ENCODE results near the gene DHRS11. TPM values are rescaled to one million over a fixed set of nuclear protein-coding genes. Genes with fewer than 3 reads are reported as not detected.

The DHRS11 gene
- total RNA-seq, 1 experiment from 2014 or later, result 12.1 TPM

DNA sequence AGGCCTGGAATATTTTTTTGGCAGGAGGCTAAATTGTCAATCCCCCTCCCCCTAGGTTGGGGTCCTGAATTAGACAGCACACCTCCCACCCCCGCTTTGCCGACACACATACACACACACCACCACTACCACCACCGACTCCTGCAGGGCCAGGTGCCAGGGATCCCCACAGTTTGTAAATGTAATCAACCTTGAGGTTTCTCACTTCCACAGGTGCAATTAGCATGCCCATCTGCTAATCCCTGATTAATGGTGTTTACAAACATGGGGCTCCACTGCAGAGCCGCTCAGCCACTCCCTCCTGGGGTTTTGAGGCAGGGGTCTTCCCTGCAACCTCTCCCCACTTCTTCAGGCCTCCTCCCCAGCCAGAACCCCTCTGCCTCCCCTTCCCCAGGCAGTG lies 21.5 kb downstream of the DHRS11 start:
- no peak for DNase-seq (ENCODE audit: low read depth)

DNA sequence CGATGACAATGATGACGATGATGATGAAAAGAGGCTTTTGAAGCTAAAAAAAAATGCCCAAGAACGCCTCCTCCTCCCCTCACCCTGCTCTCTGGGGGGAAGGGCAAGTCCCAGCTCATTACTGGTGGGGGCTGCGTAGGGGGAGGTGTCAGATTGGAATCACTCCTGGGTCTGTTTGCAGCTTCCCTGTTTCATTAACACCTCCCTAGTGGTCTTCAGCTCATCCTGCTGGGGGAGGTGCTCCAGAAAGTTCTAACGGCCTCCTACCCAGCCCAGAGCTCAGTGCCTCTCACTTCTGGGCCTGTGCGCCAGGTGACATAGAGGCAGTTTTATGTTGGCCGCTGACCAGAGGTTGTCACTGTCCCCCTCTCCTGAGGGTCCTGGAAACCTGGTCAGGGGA lies 22.4 kb downstream of the DHRS11 start:
- DNase-seq (ENCODE audit: low read depth), result no peak

DNA sequence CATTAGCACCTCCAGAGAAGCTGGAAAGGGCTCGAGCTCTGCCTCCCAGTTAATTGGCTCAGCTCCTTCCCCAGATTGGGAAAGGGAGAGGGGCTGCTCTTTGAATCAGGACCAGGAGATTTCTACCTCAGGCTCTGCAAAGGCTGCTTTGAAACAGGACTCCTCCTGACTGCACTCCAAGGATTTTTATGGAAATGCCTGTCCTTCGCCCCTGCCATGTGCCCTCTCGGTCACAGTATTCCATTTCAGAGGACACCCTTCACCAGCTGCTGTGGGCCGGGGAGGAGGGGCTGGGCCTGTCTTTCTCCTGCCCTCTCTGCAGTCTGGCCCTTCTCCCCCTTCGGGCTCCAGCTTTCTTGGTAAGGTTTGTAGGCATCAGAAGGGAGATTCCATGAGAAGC lies 23.3 kb downstream of the DHRS11 start:
- no peak for DNase-seq (ENCODE audit: low read depth)

DNA sequence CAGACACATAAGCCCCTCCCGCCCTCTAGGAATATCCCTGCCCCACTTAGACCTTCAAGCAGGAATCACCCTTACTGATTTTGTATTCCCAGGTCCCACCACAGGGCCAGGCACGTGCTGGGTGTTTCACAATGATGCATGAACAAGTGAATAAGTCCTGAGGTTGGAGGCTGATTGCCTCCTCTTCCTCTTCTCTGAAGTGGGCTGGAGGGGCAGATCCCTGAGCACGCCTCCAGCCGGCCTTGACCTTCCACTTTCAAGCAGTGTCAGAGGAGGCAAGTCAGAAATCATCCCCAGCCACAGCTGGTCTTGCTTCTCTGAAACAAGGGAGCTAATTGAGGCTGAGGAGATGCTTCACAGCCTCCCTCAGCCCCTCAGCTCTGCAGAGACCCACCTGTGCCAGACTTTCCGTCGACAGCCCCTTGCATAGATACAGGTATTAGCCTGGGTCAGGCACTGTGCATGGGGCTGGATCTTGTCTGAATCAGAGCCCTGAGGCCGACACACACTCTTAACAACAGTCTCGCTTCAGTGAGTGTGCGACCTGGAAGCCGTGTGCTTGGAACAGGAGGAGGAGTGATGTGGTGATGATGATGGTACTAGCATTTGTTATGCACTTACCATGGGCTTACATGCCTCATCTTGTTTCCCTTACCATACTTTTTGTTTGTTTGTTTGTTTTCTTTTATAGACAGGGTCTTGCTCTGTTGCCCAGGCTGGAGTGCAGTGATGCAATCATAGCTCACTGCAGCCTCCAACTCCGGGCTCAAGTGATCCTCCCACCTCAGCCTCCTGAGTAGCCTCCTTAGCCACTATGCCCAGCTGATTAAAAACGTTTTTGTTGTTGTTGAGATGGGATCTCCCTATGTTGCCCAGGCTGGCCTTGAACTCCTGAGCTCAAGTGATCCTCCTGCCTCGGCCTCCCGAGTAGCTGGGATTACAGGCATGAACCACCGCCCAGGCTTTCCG lies 24.7 kb downstream of the DHRS11 start:
- DNase-seq (ENCODE audit: low read depth), result no peak

DNA sequence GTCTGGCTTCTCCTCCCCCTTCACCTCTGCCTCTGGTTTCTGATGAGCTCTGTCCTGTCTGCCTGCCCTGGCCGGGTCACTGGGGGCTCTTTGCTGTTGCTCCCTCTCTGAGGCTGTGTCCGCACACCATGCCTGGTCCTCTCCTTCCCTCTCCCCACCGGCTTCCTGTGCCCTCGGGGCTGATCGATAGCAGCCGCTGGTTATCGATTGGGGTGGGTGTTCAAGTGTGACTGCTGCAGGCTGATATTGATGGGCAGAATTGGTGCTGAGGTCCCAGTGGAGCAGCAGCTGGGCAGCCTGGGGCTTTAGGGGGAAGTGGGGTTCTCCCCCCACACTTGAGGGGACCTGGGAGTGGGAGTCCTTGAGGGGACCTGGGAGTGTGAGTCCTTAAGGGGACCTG lies 26.1 kb downstream of the DHRS11 start:
- no peak for DNase-seq (ENCODE audit: low read depth)

DNA sequence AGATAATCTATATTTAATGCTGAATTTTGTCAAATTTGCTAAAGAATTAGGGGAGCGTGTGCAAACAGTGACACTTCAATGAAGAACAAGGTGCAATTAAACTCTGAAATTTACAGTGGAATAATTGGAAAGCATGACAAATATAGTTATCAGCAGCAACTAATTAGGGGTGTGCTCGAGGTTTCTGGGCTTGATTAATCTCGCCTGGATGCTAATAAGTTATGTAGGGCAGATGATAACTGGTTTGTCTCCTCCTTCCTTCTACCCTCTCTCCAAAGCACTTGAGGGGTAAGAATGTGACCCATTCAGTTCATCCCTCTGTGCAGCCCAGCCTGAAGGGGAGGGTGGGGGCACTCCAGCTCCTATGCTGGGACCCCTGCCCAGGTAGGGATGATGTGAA lies 31.6 kb downstream of the DHRS11 start:
- no peak for DNase-seq (ENCODE audit: low read depth)

DNA sequence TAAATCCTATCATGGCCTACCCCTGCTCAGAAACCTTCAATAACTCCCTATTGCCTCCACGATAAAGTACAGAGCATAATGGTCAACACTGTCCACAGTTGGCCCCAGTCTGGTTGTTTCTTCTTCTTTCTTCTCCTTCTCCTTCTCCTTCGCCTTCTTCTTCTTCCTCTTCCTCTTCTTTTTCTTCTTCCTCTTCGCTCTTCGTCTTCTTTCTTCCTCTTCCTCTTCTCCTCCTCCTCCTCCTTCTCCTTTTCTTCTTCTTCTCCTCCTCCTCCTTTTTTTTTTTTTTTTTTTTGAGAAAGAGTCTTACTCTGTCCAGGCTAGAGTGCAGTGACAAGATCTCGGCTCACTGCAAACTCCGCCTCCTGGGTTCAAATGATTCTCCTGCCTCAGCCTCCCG lies 33.5 kb downstream of the DHRS11 start:
- no peak for DNase-seq (ENCODE audit: low read depth)

DNA sequence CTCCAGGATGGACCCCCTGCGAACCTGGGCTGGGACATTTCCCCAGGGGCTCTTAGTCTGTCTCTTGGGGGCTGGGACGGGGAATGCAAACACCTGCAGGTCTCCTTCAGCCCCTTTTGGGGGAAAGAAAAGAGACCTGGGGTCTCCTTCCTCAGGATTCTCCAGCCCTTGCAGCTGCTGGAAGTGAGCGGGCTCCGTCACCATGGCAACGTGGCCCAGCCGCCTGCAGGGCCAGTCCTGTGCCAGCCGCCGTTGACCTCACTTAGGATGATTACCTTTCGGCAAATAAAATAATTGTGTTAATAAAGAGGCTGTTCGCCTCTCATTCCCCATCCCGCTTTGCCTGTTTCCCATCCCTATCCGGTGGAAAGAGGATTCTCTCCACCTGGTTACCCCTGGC lies 35.4 kb downstream of the DHRS11 start:
- no peak for DNase-seq (ENCODE audit: low read depth)

DNA sequence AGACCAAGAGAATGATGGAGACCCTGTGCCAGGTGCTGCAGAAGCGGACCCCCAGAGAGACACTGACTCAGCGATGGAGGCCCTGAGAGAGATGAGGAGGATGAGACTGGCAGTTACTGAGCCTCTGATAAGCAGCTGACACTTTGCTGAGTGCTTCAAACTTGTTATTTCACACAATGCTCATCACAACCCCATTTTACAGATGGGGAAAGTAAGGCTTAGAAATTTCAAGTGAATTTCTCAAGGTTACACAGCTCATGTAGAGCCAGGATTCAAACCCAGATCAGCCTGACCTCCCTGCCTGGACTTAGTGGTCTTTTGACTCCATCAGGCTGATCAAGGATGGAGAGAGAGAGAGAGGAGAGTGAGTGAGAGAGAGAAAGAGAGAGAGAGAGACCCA lies 36.9 kb downstream of the DHRS11 start:
- DNase-seq (ENCODE audit: low read depth), result no peak

DNA sequence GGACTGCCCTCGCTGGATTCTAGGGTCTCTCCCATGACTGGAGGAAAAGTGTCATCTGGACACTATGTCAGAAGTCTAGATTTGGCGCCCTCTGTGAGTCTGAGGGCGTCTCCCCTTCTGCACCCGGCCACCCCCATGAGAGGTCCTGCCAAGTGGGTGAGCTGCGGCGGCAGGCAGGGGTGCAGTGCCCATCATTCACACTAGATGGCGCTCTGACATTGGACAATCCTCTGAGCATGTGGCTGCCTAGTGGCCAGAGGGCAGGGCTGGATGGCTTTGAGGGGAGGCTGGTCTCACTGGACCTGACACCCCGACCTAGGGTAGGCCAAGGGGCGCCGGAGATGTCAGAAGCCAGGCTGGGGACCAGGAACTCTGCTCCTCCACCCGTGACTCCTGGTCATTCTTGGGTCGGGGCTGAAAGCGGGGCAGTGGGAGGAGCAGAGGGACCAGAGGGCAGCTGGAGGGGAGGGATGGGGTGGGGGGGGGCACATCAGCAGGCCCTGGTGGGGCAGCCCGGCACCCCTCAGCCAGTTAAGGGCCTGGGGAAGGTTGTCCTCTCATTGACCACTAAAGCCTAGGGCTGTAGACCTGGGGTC lies 37.7 kb downstream of the DHRS11 start:
- peak; percentile 71 for DNase-seq (ENCODE audit: low read depth)

DNA sequence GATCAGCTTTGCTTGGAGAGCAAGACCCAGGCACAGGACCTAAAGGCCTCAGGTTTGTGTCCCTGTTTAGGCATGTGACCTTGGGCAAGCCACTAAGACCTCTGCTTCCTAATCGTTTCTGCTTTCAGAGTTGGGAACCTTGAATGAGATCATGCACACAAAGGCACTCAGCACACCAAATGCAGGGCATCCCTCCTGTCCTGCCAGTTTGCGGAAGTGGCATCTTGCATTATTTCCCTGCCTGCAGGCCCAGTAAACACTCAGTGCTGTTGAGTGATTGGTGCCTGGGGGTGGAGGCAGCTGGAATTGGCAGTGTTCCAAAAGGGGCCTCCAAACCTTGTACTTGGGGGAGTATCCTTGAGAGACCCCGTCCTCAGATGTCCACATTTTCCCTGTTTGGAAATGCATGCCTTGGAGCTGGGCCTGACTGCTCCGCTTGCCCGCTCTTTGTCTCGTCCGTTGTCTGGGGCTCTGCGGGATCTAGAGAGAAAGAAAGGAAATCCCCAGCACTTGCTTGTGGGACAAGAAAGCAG lies 38.4 kb downstream of the DHRS11 start:
- DNase-seq (ENCODE audit: low read depth), result no peak

DNA sequence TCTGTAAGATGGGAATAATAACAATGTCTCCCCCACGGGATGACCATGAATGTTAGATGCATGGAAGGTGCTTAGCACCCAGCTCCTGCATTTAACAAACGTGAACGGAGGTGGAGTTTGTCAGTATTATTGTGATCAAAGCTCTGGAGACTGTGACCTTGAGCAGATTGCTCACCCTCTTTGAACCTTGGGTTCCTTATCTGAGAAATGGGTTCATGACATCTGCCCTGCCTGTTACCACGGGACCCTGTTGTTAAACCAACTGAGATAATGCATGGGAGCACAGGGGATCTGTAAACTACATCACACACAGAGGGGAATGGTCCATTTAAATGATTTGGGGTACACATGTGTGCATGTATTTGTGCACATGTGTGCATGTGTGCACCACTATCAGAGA lies 39.3 kb downstream of the DHRS11 start:
- no peak for DNase-seq (ENCODE audit: low read depth)

DNA sequence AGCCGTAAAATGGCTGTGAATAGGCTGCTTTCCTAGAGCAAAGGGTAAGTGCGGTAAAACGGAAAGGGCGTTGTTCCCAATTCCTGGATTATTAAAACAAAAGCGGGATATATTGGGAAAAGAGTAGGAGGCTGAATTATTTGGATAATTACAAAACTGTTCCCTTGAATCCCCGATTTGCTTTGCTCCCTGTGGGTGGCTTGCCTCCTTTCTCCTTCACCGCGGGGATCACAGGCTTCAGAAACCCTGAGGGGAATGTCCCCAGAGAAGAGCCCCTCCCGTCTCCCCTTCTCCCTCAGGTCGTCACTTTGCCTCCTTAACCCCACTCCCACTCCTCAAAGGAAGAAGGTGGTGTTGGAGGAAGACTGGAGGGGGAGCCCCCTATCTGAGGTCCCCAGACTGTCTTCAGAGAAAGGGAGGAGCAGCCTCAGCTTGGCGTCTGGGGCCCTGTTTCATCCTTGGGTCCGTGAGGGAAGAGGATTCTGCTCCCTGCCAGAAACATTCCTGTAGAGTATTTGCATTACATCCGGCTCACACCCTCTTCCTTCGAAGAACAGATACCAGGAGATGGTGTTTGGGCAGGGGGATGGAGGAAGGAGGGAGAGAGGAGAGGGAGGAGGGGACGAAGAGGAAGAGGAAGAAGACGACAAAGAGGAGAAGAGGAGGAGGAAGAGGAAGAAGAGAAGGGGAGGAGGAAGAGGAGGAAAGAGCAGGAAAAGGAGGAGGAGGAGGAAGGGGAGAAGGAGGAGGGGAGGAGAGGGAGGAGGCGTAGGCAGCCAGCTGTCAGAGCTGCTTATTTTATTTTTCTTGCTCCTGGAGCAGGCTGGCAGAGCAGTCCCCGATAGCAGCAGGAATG lies 41.5 kb downstream of the DHRS11 start:
- no peak for DNase-seq (ENCODE audit: low read depth)

DNA sequence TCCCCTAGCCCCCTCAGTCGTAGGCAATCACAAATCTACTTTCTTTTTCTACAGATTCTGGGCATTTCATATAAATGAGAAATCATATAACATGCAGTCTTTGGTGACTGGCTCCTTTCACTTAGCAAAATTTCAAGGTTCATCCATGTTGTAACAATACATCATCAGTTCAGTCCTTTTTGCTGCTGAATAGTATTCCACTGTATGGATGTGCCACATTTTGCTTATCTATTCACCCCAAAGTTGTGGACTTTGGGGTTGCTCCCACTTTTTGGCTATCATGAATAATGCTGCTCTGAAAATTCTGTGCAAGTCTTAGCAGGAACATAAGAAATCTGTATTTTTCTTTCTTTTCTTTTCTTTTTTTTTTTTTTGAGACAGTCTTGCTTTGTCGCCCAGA lies 48.7 kb downstream of the DHRS11 start:
- DNase-seq (ENCODE audit: low read depth), result no peak

DNA sequence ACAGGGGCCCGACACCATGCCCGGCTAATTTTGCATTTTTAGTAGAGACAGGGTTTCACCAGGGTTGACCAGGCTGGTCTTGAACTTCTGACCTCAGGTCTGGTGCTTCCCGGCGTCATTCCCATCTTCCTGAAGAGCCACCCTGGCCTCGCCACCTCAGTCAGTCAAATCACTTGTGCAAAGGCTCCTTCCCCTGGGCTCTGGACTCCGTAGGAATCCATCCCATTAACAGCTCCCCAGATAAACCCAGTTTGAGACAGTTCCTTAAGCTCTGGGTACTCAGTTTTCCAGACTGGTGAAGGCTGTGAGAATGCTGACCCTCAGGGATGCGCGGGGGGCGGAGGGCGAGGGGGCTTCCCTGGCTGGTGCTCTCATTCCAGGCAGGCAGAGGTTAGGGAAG lies 49.2 kb downstream of the DHRS11 start:
- DNase-seq (ENCODE audit: low read depth), result no peak

DNA sequence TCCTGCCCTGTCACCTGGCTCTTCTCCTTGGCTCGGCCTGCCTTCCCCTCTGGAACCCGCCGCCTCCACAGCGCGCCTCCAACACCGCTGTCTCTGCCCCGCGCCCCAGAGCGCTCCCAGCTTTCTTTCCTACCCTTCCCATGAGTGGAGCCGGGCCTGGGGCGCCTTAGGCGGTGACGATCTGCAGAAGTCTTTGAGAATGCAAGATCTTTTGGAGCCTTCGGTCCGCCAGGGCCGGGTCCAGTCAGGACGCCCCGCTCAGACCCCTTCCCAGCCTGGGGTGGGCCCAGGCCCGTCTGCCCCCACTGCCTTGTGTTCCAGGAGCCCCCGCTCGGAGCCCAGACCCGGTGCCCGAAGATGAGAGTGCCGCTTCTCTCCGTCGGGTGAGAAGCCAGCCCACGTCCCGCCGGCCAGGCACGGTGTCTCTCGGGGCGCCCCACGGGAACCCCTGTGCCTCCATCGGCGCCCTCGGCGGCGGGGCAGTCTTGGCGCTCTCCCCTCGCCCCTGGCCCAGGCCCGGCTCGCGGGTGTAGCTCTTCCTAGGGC lies 49.7 kb downstream of the DHRS11 start:
- no peak for DNase-seq (ENCODE audit: low read depth)

DNA sequence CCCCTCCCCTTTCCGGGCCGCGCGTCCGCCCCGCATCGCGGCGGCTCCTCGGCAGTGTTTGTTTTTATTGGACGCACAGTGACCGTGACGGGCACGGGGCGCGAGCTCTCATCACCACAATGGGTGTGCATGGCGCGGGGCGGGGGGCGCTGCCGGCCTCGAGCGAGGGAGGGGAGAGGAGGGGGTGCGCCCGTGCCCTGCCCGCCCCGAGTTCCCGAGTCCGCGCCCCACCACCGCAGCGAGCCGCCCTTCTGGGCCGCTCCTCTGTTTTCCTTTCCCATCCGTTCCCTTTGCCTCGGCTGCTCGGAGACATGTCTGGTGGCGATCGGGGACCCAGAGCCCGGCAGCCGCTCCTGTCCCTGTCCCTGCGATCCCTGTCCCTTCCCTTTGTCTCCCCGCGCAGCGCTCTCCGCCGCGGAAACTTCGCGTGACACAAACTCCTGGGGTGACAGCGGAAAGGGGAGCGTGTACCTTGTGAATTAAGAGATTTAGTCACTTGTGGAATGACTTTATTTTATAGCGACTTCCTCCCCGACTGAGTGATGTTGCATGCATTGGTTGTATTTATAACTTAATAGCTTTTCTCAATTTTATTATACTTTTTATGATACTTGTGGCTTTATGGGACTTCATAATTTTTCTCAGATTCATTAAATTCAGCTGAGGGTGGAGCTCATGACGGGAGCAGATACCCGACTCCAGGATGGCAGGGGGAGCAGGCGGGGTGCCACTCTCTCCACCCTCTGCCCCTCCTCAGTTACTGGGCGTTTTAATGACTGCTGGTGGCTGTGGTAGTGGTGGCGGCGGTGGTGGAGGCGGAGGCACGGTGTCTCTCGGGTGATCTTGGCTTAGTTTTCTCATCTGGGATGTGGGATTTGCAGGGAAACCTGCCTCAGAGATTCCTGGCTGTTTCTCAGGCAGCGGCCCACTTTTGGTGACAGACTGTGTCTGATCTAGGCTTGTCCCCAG lies 50.5 kb downstream of the DHRS11 start:
- no peak for DNase-seq (ENCODE audit: low read depth)

DNA sequence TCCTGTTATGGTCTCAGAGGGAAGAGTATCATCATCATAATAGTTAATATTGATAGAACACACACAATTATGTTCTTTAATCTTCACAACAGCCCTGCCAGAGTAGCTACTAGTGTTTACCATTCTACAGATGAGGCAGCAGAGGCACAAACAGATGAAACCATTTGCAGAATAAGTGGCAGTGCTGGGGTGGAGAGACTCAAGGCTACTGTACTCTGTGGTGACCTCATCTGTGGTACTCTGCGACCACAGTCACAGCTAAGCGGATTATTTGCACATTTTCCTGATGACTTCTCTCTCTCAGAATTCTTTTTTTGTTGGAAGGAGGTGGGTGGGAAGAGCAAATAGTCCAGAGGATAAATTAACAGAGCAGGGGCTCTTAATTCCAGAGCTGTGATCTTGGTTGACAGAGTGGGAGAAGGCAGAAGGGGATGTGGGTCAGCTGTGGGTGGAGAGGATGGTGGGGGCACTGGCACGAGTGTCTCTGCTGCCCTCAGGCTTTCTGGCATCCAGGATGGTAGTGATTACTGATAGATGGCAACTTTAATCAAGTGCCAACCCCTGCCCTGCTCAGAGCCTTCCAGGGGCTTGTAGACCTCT lies 51.5 kb downstream of the DHRS11 start:
- DNase-seq (ENCODE audit: low read depth), result no peak

DNA sequence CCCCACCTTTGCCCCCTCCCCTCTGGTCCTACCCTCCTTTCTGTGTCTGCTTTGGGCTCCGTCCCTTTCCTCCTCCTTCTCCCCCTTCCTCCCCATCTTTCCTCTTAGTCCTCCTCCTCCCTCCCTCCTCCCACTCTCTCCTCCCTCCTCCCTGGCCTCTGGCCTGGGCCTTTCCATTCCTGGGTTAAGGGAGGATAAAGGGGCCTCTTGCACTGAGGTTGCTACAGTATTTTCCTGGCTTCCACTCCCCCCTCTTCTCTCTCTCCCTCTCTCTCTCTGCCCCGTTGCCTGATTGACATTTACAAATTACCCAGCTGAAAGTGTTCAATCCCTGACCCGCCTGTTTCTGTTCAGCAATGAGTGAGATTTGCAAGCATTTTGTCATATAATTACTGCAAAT lies 53.7 kb downstream of the DHRS11 start:
- DNase-seq (ENCODE audit: low read depth), result no peak

DNA sequence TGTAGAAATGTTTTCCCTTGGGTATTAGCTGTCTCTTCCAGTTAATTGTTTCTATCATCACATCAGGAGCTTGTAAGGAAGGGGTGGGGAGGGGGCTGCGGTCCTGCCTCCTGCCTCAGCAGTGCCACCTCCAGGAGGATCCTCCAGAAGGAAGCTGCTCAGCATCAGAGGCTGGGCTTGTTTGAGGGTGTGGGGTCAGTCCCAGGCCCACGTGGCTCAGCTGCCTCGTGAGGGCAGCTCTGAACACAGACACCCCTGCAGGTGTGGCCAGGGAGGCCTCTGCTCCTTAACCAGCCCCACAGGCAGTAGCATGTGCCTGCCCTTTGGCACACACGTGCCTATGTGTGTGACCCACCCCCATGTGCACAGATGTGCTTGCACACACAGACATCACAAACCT lies 56.0 kb downstream of the DHRS11 start:
- DNase-seq (ENCODE audit: low read depth), result no peak

Measured in HT1080 (cell line).